GM19452 (cell line): Measurements from ENCODE around the gene RHEBL1.
"Not testable (repeated sequence)": the region's sequence is repeated elsewhere in the genome, so short reads cannot be mapped to it uniquely, and the experiment has no call there.

Source experiments
- ATAC-seq: cut with Tn5 transposase; IDR thresholded peaks from one replicate; pipeline ENCODE4 v1.9.1; 2021; ENCODE audit not compliant: unreplicated experiment

The RHEBL1 gene

DNA sequence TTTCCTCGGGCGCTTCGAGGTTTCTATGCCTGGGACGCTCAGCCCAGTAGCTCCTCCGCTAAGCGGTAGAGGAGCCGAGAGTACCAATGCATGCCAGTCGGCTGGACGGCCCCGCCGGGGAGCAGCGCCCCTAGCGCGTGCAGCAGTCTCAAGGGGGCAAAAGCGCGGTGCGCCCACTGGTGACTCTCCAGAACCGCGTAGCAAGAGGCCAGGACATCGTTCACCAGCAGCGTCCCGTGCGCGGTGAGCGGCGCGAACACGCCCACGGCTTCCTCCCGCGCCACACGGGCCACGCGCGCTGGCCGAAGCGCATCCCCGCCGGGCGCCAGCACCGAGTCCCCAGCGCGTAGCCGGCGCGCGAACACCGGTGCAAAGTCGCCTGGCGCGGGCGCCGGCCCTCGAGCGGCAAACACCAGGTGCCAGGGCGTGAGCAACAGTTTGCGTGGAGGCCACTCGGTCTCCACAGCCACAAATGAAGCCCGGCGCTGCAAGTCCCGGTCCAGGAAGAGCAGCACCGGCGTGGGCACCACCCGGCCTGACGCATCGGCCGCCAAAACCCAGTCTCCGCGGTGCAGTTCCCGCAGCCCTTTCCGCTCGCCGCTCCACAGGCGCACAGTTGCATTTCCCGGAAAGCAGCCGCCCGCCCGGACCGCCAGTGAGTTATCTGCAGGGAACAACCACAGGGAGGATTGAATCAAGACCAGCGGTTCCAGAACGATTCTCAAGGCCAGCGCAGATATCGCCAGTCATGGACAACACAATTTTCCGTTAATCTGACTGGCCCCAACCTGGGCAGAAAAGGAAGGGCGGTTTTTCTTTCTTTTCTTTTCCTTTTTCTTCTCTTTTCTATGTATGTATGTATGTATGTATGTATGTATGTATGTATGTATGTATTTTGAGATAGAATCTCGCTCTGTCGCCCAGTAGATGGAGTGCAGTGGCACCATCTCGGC lies 20.3 kb upstream of the RHEBL1 start:
- ATAC-seq = no peak

DNA sequence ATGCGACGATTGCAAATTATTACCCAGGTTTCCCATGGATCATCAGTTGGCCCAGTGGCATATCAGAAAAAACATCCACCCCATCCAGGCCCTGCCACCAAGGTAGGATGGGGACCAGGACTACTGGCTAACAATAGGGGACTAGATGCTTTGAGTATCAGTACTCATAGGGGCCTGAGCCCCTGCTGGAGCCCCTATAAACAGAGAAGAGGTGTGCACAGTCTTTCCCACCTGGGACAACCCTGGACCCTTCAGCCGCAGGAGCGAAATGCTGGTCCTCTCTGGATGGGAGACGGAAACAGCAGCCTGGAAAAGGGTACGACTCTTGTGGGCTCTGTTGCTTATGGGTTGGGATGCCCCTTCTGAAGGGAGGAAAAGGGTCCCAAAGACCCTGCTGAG lies 19.2 kb upstream of the RHEBL1 start:
- ATAC-seq = no peak

DNA sequence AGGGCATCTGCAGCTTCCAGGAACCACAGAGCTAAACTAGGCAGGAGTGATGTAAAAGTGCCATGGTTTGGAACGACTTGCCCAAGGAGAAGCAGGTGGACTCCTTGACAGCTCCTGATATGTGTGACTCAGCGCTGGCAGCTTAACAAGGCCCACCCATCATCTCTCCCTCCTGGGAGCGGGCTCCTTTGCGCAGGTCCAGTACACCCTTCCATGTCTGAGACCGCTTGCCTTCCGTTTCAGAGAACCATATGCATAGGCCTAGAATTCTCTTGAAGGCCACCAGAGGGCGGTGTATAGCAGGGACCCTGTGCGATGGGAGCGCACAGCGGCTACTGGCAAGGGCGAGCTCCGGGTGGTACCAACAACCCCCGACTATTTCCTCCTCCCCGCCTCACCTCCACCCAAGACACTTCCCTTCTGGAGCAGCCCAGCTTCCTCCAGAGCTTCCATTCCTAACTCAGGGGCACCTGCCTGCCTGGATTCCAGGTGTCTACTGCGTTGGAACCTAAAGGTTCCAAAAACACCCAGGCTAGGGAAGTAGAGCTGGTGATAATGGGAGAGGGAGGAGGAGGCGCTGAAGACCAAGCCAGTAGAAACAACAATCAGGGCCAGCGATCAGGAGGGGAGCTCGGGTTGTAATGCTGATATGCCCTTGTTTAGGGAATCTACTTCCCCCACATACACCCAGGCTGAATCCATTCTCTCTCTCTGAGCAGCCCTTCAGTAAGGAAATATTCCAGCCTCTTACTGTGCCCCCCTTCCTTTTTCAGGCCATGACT lies 18.6 kb upstream of the RHEBL1 start:
- peak; percentile 89 for ATAC-seq

DNA sequence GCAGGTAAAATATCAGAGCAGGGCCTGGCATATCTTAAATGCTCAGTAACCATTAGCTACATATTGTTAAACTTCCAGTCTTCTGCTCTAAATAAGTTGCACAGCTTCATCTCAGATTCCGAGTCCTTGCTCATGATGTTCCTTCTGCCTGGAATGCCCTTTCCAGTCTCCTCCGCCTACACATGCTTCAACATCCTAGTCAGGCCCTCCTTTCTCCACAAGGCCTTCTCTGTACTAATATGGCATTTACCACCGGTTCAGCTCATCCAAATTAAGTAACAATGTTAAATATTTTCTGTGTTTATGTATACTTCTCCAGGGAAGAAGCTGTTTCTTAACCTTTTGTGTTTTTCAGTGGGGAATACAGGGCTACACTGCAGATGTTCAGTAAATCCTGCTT lies 16.3 kb upstream of the RHEBL1 start:
- no peak for ATAC-seq

DNA sequence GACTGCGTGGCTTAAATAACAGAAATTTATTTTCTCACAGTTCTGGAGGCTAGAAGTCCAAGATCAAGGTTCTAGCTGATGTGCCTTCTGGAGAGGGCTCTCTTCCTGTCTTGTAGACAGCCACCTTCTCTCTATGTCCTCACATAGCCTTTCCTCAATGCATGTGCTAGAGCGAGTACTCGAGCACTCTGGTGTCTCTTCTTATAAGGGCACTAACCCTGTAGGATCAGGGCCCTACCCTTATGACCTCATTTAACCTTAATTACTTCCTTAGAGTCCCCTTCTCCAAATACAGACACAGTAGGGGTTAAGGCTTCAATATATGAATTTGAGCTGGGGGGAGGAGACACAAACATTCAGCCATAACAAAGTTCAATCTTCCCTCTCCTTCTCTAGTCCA lies 14.7 kb upstream of the RHEBL1 start:
- no peak for ATAC-seq

DNA sequence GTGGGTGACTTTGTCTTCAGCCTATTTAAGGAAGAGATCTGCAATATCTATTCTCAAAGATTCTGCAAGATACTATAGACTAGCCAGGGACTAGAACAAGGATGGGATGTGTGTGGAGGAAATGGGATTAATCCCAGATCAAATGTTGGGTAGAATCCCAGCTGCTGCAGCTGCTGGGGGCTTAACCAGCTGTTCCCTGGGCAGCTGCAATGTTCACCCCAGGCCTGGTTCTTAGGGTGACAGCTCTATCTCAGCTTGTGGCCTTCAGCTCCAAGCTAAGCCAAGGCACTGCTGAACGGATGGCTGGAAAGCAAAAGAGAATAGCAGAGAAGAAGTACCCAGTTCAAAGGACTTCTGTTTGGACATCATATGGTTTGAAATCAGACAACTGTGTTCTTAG lies 10.0 kb upstream of the RHEBL1 start:
- ATAC-seq = no peak

DNA sequence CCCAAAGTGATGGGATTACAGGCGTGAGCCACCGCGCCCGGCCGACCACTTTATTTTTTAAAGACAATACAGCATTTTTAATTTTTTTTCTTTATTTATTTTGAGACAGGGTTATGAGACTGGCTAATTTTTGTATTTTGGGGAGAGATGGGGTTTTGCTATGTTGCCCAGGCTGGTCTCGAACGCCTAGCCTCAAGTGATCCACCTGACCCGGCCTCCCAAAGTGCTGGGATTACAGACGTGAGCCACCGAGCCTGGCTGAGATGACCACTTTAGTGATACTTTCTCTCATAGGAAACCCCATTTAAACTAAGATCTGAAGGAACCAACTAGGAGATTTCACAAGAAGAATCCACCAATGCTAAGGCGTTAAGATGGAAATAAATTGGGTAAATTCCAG lies 1.2 kb upstream of the RHEBL1 start:
- ATAC-seq = no peak

DNA sequence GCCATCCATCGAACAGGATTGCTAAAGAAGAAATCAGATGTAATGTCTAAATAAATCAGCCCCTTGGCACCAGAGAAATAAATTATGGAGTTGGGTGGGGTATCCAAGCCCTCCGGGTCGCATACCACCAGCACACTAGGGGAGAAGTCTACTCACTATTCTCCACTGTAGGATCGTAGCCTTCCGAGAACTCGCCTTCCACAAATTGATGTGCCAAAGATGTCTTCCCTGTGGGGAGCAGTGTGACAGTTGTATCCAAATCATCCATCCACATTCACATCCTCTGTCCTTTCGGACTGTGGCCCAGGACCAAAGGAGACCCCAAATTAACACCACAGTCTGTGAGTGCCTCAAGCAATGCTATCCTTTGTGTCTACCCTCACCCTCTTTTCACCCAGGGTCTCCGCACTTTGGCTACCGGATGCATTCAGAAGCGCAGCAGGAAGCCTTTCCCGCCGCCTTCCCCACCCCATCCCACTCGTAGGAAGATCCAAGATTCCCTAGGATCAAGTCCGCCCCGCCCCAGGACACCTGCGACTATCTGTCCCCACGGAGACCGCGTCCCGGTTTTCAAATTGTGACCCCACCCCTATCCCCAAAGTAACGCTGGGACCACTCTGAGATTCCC lies 786 bp downstream of the RHEBL1 start:
- ATAC-seq = no peak

DNA sequence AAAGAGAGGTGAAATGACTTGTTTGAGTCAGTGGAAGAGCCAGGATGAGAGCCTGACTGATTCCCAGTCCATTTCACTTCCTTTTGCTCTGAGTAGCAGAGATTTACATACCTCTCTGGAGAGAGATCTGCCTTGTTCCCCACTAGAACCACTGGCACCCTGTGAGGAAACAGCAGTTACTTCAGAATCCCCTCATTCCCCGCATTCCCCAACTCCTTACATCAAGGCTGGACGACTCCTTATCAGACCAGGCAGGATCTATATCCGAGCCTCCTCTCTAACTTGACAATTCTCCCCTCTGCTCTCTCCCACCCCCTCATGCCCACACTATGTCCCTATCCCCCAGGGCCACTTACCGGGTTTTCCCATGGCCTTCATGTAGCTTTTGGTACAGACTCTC lies 3.7 kb downstream of the RHEBL1 start:
- ATAC-seq = no peak

DNA sequence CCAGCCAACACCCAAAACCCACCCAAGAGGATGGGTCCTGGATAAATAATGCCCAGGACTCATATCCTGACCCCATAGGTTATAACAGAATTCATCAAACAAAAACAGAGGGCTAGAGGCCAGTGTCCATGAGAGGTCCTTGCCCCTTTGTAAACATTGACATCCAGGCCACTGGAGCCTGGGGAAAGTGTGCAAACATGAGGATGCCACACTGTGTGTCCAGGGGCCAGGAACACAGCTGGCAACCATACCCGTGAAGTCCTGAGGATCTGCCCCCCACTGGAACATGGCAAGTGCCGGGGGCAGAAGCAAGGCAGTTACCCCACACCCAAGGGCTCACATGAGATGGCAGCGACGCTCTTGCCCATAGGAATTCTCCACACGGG lies 5.0 kb downstream of the RHEBL1 start:
- ATAC-seq = no peak

DNA sequence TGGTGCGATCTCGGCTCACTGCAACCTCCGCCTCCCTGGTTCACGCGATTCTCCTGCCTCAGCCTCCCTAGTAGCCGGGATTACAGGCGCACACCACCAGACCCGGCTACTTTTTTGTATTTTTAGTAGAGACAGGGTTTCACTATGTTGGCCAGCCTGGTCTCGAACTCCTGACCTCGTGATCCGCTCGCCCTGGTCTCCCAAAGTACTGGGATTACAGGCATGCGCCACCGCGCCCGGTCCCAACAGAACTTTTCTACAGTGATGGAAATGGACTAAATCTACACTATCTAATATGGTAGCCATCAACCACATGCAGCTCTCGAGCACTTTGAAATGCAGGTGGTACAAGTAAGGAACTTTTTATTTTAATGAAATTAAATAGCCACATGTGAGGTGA lies 7.9 kb downstream of the RHEBL1 start:
- not testable (repeated sequence) for ATAC-seq

DNA sequence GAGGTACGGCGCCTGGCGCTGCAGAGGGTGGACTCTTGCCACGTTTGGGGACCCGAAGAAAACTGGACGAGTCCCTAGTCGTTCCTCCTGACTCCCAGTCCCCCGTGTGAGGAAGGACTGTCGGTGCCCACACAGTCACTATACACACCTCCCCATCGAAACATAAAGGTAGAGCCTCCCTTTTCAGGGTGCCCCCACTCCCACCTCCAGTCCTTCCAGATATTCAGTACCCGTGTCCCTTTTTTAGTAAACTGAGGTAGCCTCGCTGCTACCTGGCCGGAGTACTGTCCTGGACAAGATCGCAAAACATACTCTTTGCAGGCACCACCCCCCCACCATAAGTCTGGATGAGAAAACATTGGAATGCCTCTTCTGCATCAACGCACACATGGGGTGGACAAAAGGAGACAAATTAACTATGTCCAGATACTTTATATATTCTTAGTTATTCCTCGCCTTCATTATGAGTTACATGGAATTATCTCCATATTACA lies 8.6 kb downstream of the RHEBL1 start:
- no peak for ATAC-seq

DNA sequence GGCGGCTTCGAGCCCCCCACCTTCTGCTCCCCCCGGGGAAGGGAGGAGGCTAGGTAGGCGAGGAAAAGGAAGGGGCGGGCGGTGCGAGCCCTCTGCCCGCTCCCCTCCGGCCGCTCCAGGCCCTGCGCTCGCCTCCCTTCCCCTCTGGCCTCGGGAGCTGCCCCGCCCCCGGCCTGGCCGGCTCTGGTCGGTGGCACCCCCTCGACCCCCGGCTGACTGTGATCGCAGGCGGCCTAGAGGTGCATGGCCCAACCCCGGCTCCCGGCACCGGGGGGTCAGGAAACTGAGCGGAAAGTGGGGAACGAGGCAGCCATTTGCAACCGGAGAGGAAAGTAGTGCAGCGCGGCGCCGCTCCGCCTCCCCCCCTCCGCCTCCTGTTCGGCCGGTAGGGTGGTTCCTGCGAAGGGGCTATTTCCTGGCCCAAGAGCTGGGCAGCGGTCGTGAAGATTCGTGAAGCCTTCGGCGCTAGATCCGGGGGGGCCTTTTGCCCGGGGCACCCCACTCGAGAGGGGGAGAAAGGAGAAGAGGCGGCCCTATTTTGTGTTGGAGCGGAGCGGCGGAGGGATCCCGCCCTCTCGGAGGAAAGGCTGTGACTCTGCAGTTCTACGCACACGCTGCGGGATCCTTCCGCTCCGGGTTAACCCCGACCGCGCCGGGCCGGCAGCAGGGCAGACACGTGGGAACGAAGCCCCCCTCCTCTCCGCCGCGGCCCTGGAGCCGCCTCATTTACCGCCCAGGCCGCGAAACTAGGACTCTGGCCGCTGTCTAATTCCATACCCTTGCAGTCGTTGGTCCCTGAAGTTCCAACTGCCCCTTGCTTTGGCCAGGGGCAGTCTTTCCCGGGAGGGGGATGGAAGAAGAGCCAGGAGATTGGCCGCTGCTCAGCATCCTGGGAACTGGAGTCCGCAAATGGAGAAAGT lies 9.3 kb downstream of the RHEBL1 start, which contains the start of gene KMT2D:
Gene KMT2D, minus strand, starts transcription at position 558 of the 920 bp plus-strand sequence. CDS start 5,470 bp downstream, outside the sequence.
- ATAC-seq = peak; percentile 39

DNA sequence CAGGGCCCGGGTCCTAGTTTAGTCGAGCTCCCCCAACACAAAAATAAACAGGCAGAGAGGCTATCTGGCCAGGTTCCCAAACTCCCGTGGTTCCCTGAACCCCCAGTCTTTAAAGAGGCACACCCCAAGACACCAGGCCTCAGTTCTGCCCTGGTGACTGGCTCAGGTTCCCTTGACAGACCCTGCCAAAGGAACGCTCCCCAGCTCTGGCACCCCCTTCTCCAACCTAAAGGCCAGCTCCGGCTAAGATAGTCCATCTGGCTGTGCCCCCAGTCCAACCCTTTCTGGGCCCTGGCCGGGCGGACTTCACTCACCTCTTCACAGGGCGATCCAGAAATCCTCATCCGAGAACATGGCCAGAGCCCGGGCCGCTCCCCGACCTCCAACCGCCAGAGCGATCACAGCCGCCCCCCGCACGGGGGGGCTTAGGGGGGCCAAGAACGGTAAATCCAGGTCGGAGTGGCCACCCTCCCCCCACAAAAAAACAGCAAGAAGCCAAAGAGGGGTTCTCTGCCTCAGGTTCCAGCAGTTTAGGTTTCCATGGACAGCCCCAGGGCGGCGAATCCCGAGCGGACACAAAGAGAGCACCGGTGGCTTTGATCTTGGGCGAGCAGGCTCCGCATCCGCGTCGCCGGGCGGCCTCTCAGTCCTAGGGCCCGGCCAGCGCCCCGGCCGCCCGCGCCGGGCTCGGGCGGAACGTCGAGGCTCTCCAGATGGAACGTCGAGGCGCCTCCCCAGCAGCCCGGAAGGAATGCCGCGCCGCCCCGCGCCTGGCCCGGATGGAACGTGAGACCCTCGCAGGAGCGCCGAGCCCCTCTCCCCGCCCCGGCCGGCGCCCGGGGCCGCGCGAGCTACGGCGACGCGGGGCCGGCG lies 10.2 kb downstream of the RHEBL1 start:
- peak; percentile 15 for ATAC-seq

DNA sequence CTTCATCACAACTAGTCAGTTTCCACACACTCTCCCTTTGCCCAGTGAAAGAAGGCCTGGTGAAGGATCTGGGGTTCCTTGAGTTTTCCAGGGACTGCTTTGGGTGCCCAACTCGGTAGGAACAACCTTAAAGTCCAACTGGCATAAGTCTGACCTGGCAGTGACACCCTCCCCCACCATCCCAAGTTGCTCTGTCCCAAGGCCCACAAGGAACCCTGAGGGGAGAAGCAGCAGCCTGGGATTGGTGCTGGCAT lies 10.8 kb downstream of the RHEBL1 start:
- ATAC-seq = no peak

DNA sequence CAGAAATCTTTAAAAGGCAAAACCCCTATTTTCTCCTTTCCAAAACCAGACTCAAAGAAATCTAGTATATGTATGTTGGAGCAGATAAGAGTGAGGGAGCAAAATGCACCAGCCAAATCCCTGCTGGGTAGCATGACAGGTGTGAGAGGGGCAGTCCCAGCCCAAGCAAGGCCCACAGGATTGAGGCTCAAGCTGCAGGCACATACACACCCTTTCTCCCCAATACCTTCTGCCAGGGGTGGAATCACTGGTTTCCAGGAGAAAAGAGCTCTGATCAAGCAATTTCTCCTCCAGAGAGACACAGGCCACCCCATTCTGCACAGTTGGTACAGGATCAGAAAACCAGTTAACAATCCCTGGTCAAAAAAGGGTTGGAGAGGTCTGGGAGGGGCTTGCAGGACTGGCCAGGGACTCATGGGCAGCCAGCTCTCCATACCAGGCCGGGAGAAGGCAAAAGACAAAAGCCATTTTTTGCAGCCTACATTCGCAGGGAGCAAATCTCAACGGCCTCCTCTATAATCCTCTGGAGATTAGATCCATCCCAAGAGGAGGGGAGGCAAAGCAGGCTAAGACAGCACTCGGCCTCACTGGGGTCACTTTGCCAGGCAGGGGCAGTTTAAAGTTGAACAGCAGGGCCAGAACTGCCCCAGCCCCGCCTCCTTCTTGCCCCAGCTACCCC lies 11.3 kb downstream of the RHEBL1 start:
- no peak for ATAC-seq

DNA sequence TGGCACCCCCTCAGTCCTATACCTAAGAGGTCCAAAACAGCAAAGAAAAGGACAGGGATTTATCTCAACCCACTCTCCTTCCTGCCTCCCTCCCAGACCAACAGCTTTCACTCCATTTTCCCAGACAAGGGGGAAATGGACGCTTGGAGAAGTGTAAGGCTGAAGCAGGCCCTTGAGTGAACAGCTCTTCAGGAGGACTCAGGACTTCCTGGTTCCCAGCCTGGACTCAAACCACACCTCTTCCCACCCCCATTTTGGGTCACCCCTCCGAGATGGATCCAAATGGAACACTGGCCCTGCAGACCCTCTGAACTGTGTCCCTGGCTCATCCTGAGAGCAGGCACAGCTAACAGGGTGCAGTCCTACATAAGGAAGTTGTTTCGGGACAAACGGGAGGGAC lies 11.9 kb downstream of the RHEBL1 start:
- no peak for ATAC-seq

DNA sequence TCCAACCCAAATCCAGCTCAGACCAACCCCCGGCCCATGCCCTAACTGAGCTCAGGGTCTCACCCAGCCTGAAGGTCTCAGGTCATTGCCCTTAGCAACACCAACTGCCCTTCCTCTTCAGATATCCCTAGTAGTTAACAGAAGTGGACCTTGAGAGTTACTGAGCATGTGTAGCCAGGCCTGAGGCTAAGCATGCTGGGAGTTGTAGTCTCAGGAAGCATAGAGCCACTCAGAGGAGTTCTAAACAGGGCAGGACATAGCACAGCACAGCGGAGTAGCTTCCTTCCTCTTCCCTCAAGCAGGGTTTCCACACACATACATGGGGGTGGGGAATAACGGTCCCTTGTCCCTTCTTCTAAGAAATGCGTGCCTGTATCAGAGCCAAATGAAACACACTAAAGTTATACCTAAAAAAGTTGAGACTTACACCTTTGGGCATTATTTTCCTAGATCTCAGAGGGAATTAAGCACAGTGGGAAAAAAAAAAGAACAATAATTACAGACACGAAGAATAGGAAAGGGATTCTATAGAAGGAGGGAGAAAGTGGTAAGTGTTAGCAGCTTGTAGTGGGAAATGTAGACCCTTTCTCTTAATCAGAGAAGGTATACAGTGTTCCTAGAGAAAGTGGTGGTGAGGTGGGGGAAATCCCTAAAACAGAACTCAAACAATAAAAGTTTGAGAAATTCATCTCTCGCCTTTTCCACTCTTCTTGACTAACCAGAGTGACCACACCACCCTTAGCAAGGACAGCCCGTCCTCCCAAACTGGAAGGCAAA lies 13.6 kb downstream of the RHEBL1 start:
- ATAC-seq = peak; percentile 62
